ENCODE measurements around the gene ACOT11. TPM values are rescaled to one million over a fixed set of nuclear protein-coding genes. Genes with fewer than 3 reads are reported as not detected.

The ACOT11 gene
- total and polyA plus RNA-seq, 2 of the 13 experiments (the other 11 are each of a cell fraction or from before 2014, with no cell fraction given), result 2.6 to 3.3 TPM

DNA sequence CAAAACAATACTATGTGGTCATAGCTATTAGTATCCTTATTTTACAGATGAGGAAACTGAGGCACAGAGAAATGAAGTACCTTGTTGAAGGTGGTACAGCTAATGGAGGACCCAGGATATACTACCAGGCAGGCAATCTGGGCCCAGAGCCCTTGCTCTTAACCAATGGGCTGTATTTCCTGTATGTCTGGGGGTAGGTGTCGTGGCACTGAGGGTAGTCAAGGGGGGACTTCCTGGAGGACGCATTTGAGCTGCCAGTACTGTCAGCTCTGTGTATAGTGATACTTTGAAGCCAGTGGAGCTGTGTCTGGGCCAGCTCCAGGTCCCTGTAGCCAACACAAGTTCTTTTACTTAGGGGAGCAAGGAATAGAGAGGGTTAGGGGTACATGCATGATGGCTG is 40.3 kb downstream of the ACOT11 start (continued):
- TF ChIP-seq, protein P1, sequence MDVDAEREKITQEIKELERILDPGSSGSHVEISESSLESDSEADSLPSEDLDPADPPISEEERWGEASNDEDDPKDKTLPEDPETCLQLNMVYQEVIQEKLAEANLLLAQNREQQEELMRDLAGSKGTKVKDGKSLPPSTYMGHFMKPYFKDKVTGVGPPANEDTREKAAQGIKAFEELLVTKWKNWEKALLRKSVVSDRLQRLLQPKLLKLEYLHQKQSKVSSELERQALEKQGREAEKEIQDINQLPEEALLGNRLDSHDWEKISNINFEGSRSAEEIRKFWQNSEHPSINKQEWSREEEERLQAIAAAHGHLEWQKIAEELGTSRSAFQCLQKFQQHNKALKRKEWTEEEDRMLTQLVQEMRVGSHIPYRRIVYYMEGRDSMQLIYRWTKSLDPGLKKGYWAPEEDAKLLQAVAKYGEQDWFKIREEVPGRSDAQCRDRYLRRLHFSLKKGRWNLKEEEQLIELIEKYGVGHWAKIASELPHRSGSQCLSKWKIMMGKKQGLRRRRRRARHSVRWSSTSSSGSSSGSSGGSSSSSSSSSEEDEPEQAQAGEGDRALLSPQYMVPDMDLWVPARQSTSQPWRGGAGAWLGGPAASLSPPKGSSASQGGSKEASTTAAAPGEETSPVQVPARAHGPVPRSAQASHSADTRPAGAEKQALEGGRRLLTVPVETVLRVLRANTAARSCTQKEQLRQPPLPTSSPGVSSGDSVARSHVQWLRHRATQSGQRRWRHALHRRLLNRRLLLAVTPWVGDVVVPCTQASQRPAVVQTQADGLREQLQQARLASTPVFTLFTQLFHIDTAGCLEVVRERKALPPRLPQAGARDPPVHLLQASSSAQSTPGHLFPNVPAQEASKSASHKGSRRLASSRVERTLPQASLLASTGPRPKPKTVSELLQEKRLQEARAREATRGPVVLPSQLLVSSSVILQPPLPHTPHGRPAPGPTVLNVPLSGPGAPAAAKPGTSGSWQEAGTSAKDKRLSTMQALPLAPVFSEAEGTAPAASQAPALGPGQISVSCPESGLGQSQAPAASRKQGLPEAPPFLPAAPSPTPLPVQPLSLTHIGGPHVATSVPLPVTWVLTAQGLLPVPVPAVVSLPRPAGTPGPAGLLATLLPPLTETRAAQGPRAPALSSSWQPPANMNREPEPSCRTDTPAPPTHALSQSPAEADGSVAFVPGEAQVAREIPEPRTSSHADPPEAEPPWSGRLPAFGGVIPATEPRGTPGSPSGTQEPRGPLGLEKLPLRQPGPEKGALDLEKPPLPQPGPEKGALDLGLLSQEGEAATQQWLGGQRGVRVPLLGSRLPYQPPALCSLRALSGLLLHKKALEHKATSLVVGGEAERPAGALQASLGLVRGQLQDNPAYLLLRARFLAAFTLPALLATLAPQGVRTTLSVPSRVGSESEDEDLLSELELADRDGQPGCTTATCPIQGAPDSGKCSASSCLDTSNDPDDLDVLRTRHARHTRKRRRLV (CRISPR knock-in tag; IDR thresholded peaks at IDR 0.05), result no peak
- TF ChIP-seq RNF2 (conservative IDR thresholded peaks at IDR 0.05; ENCODE audit: low read depth), result no peak
- no peak for TF ChIP-seq TCF7L2 (IDR thresholded peaks at IDR 0.05; ENCODE audit: low read depth, low read length)
- no peak for TF ChIP-seq KLF12 (CRISPR knock-in tag; IDR thresholded peaks at IDR 0.05; ENCODE audit: borderline replicate concordance)

DNA sequence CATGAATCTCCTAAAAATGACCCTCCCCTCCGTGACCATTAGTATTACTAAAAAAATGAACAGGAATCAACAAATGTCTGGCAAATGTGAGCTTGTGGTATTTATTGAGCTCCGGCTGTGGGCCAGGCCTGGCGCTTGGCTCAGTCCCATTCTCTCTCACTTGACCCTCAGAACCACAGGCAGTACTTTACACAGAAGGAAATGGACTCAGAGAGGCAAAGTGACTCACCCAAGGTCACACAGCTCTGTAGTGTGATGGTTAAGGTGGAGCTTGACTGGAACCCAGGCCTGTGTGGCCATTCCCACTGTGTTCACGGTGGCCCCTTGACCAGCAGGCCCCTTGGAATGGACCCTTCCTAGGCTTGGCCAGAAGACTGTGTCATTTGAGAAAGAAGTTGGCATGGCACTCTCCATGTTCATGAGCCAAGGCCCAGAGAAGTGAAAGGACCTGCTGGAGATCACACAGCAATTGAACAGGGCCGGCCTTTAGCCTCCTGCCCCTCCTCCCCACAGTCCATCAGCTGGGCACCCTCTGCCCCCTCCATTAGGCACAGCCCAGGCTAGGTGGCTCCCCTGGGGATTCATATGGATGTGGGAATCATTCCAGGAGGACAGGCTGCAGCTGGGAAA is 43.2 kb downstream of the ACOT11 start:
- H3K27me3 ChIP-seq (ENCODE audit: control insufficient read depth in 1 of 2, insufficient read depth in 2 of 2, low read length in 2 of 2), result no peaks in the 10 kb centered on the region
- H3K27ac ChIP-seq (ENCODE audit: extremely low read length, insufficient read depth, low read length), result no peak overlapping the region
- intact Hi-C loops (cut with micrococcal nuclease; ENCODE audit: unreplicated experiment) (no loop called here), in situ Hi-C loops (cut with HindIII; ENCODE audit: extremely low pct_ligation_motif_present, low pct_unique_long_range_greater_than_20kb) (no loop called here)
- no peak for DNase-seq (ENCODE audit: low spot score)
- no peak overlapping the region for H3K4me2 ChIP-seq (ENCODE audit: low read depth, low read length)
- H3K36me3 ChIP-seq (replicated peaks in 1 of 2; ENCODE audit: control insufficient read depth in 1 of 2, insufficient read depth in 2 of 2, low read length in 2 of 2), result no peaks in the 10 kb centered on the region; a peak in 1 of 5 replicates
- H3K9me3 ChIP-seq (ENCODE audit: low read length), result no peaks in the 10 kb centered on the region
- no peak overlapping the region for H3K4me3 ChIP-seq (replicated peaks in 1 of 3; ENCODE audit: insufficient read depth in 1 of 3, low read depth in 2 of 3, low read length in 3 of 3)
- no peak for ATAC-seq
- ChIA-PET POLR2A (interaction anchor here (2.1 kb wide), 1 partner anchor 12 kb away, joined by 4 read pairs; no protein-coding TSS in a partner anchor), CTCF (ENCODE audit: low intra/inter-chr PET ratio, low total read pairs) (no interaction called here)
- H2AFZ ChIP-seq (ENCODE audit: low read length), result no peak overlapping the region
- H3K79me2 ChIP-seq (ENCODE audit: insufficient read depth, low read length), result no peaks in the 10 kb centered on the region
- BruUV-seq (replicated peaks), result no TSS peak
- no peaks in the 10 kb centered on the region for H4K20me1 ChIP-seq (ENCODE audit: insufficient read depth, low read length)
- H3K4me1 ChIP-seq (ENCODE audit: insufficient read depth, low read length), result peaks cover 21% of the 10 kb centered on the region
- FAIRE-seq, result no peak
- H3K9ac ChIP-seq (ENCODE audit: insufficient read depth, low read depth, low read length), result no peak overlapping the region
- 95% methylated on average over 3 of the region's 5 CpGs for WGBS (ENCODE audit: low lambda C conversion rate)
- TF ChIP-seq BATF2 (CRISPR knock-in tag; IDR thresholded peaks at IDR 0.05), result no peak
- no peak for TF ChIP-seq ARHGAP35 (CRISPR knock-in tag; IDR thresholded peaks at IDR 0.05; ENCODE audit: borderline replicate concordance)
- no peak for TF ChIP-seq JUND (CRISPR knock-in tag; IDR thresholded peaks at IDR 0.05)
- peak; percentile 96 for TF ChIP-seq ZNF768 (CRISPR knock-in tag; IDR thresholded peaks at IDR 0.05)
- TF ChIP-seq THAP8 (CRISPR knock-in tag; IDR thresholded peaks at IDR 0.05; ENCODE audit: borderline replicate concordance), result no peak
- TF ChIP-seq ARNT (IDR thresholded peaks at IDR 0.05), result no peak
- TF ChIP-seq ZMYM3 (CRISPR knock-in tag; IDR thresholded peaks at IDR 0.05), result peak; percentile 34; the same call in 1 of the 2 replicates

All from HepG2 (cell line).